Stimulated activated CD4-positive, alpha-beta T cell treated with anti-CD3 and anti-CD28 coated beads, Interleukin-1b, Interleukin-23, amount 100 ng/mL, for 48 hours (primary cell): Measurements from ENCODE around the gene CDC42EP1.
"Not testable (repeated sequence)": the region's sequence is repeated elsewhere in the genome, so short reads cannot be mapped to it uniquely, and the experiment has no call there.

Experiments used
- DNase-seq: peaks from one replicate; pipeline ENCODE4 v3.0.0-alpha.2; 2020

CDC42EP1 gene

DNA sequence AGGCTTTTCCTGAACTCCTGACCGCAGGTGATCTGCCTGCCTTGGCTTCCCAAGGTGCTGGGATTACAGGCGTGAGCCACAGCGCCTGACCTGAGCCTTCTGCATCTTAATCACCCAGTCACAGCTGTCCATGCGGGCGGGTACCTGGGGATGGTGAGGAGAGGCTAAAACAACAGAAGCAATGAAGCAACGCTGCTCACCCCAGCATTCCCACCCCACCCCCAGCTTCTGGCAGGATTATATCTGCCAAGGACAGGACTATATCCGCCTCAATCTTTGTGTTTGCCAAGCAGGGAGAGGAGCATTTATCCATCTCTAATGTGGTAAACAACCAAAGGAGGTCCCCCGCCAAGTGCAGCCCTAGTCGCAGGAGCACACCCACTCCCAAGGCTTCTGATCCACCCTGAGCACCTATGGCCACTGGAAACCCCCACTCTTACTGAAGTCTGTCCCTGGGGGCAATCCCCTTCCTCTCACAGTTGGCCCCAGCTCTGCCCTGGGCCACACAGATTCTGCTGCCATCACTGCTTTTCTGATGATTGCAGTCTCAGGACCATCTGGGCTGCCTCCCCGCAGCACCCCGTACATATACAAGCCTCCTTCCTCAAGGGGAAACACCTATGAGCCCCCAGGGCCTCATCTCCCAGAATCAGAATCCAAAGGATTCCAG, 28.4 kb downstream of the CDC42EP1 start:
- DNase-seq, result no peak

DNA sequence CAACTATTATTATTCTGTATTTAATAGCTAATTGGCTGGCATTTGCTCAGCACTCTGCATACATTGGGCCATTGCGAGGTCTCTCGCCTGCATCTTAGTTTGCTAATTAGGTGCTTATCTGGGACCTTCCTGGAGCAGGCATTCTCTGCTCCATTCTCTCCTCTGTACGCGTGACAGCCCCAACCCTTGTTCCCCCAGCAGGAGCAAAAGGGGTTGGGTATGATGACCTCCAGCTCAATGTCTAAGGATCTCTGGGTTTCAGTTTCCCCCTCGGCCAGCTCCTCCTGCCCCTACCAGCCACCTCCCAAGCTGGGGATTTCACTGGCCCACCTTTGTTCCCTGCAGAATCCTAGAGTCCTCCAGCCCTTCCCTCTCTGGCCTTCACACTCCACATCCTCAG, 29.4 kb downstream of the CDC42EP1 start:
- DNase-seq, result no peak

DNA sequence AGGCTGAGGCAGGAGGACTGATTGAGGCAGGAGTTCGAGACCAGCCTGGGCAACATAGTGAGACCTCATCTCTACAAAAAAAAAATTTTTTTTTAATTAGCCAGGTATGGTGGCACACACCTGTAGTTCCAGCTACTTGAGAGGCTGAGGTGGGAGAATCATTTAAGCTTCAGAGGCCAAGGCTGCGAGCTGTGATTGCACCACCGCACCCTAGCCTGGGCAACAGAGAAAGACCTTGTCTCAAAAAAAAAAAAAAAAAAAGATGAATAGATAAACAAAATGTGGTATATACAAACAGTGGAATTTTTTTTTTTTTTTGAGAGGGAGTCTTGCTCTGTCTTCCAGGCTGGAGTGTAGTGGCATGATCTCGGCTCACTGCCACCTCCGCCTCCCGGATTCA, 30.8 kb downstream of the CDC42EP1 start:
- not testable (repeated sequence) for DNase-seq

DNA sequence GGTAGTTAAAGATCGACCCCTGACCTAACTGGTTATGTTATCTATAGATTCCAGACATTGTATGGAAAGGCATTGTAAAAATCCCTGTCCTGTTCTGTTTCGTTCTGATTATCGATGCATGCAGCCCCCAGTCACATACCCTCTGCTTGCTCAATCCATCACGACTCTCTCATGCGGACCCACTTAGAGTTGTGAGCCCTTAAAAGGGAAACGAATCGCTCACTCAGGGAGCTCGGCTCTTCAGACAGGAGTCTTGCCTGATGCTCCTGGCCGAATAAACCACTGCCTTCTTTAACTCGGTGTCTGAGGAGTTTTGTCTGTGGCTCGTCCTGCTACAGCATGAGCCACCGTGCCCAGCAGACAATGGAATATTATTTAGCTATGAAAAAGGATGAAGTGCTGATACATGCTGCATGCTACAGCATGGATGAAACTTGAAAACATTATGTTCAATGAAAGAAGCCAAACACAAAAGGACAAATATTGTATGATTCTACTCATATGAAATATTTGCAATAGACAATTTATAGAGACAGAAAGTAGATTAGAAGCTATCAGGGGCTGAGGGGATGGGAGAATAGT, 31.6 kb downstream of the CDC42EP1 start:
- no peak for DNase-seq

DNA sequence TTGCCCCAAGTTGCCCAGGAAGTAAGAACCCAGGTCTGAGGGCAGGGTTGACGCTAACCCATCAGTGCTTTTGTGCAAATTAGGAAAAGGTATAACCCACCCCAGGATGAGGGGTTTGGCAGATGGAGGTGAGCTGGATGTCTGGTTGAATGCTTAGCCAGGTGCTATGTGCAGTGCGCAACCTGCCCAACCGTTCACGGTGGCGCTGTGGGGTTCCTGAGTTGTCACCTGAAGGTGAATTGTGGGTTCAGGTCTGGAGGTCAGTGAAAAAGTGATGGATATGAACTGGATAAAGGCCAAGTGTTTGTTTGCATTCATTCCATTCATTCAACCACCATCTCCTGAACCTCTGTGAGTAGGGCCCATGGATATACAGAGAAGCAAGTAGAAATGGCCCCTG, 34.0 kb downstream of the CDC42EP1 start:
- no peak for DNase-seq

DNA sequence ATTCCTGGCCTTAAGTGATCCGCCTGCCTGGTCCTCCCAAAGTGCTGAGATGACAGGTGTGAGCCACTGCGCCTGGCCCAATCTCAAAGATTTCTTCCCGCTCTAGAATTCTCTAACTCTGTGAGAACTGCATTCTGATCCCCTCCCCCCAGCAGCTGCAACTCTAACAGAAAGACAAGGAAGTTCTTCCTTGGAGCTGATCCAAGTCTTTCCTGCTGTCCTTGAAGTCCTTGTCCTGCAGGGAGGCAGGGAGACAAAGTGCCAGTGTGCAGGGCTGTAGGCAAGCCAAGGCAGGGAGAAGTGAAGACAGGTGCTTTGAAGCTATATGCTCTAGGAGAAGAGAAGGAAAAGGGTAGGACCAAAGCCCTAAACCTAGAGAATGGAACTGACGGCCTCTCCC, 38.9 kb downstream of the CDC42EP1 start:
- no peak for DNase-seq

DNA sequence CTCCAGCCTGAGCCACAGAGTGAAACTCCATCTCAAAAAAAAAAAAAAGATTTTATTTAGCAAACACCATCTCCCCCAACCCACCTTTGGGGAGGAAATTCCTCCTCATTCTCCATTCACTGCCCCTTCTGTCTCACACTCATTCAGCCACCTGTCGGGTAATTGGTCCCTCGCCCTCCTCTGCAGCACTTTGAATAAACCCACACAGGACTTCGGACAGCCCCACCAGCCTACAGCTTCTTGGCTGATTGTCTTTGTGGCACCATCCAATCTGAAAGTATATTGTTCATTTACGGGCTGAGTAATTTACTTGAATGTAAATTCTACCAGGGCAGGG, 40.9 kb downstream of the CDC42EP1 start:
- no peak for DNase-seq

DNA sequence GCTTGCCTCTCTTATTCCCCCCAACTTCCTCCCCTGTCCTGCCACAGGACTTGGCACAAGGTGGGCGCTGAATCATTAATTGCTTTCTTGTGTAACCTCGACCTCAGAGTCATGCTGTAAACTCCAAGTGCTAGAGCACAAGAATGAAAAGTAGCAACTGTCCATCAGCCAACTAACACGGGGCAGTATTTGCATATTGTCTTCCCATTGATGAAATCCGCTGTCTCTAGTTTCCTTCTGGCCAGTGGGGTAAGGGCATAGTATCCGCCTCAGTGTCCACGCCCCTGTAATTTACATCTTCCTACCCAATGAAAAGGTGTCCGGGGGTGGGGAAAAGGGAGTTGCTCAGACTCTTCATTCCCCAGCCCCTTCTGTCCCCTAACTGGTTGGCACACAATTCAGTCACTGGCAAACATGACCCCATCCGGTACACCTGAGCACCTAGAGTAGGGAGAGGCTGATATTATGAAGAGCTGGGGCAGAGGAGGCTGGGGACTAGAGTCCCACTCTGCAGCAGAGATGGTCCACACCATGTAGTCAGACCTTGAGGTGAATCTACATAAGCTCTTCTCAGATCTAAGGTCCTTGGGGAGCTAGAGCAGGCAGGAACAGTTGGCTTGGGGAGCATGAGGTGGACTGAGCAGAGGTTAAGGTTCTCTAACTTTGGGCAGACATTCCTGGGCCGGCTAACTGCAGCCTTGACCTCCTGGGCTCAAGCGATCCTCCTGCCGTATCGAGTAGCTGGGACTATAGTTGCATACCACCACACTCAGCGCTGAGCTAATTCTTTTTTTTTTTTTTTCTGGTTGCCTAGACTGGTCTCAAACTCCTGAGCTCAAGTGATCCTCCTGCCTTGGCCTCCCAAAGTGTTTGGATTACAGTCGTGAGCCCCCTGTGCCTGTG, 41.5 kb downstream of the CDC42EP1 start:
- no peak for DNase-seq

DNA sequence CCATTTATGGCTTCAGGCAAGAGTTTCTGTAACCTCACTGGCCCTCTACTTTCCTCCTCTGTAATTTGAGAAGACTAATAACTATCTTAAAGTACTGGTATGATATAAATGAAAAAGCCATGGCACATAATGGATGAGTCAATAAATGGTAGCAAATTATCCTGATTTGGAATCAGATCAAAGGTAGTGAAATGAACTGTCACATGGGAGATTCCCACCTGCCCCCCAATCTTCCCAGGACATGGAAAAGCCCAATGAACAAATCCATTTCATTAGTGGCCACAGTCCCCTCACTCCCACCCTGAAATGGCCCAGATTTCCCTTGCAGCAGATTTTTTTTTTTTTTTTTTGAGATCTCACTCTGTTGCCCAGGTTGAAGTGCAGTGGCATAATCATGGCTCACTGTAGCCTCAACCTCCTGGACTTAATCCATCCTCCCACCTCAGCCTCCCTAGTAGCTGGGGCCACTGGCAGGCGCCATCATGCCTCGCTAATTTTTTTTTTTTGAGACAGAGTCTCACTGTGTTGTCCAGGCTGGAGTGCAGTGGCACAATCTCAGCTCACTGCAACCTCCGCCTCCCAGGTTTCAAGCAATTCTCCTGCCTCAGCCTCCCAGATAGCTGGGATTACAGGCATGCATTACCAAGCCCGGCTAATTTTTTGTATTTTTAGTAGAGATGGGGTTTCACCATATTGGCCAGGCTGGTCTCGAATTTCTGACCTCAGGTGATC, 42.4 kb downstream of the CDC42EP1 start:
- not testable (repeated sequence) for DNase-seq

DNA sequence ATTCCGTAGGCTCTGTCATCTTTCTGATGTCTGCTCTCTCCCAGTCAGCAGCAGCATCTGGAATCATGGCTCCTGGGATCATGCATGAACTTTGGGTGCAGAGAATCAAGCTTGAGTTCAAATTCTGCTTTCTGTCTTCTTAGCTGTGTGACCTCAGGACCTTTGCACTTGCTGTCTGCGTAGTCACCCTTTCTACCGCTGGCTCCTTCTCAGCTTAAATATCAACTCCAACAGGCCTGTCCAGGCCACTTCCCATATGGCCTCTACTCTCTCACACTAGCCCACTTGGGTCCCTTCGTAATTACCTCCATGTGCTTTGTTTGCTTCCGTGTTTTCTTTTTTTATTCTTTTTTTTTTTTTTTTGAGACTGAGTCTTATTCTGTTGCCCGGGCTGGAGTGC, 43.8 kb downstream of the CDC42EP1 start:
- DNase-seq, result no peak

DNA sequence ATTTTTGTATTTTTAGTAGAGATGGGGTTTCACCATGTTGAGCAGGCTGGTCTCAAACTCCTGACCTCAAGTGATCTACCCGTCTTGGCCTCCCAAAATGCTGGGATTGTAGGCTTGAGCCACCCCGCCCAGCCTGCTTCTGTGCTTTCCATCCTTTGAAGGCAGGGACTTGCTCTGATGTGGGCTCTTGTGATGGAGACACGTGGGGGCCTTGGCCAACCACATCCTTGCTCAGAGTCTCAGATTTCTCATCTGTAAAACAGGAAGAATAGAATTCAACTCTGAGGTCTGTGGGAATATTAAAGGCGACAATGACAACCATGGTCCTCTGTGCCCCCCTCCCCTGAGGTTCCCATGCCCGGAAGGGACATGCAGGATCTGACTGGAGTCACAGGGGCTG, 44.6 kb downstream of the CDC42EP1 start:
- DNase-seq, result peak; percentile 31

DNA sequence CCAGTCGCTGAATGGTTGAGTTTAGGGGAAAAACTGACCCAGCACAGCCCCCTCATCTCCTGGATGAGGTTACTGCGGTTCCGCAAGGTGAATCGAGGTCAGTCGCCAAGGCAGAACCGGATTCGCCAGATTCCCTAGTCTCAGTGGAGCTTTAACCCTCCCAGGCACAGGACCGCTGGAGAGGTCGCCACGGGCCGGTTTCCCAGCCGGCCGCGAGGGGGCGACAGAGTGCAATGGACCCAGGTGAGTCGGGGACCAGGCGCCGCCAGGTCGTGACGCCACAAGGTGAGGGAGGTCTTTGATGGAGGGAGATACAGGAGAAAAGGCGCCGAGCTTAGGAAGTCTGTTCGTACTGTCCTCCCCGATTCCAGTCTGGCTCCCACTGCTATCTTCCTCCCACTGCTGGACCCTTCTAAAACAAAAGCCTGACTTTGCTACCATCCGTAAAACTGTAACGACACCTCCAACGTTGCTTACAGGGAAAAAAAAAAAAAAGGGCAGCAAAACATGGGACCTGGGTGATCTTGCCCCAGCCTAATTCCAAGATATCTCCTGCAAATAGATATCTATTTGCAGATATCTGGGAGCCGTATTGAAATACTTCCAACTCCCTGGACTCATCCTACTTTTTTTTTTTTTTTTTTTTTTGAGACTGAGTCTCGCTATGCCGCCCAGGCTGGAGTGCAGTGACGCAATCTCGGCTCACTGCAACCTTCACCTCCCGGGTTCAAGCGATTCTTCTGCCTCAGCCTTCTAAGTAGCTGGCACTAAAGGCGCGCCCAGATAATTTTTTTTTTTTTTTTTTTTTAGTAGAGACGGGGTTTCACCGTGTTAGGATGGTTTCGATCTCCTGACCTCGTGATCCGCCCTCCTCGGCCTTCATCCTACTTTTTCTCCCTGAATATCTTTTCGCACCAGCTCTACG, 47.0 kb downstream of the CDC42EP1 start:
- DNase-seq, result peak; percentile 89

DNA sequence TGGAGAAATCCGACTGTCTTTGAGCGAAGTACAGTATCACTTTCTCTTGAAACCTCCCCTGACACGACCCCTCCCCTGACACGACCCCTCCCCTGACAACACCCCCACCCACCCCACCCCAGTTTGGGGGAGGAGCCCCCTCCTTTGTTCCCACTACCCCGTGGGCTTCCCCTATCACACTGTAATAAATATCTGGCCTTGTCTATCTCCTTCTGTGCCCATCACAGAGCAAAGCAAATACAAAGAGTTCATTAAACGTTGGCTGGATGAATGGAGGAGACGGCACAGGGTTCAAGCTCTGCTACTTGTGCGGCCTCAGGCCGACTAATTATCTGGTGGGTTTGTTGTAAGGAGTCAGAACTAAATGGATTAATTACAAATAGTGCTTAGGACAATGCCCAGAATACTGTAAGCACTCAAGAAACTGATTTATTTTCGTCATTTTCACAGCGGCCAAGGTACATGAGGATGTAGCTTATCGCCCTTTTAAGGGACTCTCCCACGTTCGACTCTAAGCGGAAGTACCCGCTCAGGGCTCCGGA, 47.7 kb downstream of the CDC42EP1 start:
- no peak for DNase-seq

DNA sequence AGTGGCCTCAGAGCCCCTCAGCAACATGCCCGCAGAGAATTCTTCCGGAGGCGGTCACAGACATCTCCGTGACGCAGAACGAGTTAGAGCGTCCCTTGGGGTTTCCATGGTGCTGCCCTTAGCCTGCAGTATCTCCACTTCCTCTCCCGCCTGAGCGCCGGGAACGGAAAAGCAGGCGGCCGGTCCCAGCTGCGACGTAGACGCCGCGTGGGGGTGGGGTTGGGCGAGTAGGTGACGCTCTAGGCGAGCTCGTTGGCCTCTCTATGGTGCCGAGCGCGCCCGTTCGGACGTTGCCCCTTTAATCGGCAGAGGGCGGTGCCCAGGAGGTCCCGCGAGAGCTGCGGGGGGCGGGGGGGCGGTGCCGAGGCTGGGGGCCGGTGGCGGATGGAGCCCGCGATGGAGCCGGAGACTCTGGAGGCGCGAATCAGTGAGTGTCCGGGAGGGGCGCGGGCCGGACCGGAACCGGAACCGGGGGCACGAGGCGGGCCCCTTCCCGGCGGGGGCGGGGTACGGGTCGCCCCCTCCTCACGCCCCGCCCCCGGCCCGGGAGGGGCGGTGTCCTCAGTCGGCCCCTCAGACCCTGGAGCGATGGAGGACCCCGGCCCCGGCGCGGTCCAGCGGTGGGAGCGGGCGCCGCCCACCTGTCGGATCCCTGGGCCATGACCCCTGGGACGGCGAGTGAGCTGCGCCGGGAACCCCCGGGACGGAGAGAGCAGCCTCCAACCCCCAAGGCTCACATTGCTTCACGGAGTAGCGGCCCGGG, 48.4 kb downstream of the CDC42EP1 start, which contains the start of gene GGA1:
TSS of gene GGA1 (plus strand) at position 358 of the 763 bp plus-strand sequence. CDS start at position 385, 27 bp downstream.
- peak; percentile 97 for DNase-seq

DNA sequence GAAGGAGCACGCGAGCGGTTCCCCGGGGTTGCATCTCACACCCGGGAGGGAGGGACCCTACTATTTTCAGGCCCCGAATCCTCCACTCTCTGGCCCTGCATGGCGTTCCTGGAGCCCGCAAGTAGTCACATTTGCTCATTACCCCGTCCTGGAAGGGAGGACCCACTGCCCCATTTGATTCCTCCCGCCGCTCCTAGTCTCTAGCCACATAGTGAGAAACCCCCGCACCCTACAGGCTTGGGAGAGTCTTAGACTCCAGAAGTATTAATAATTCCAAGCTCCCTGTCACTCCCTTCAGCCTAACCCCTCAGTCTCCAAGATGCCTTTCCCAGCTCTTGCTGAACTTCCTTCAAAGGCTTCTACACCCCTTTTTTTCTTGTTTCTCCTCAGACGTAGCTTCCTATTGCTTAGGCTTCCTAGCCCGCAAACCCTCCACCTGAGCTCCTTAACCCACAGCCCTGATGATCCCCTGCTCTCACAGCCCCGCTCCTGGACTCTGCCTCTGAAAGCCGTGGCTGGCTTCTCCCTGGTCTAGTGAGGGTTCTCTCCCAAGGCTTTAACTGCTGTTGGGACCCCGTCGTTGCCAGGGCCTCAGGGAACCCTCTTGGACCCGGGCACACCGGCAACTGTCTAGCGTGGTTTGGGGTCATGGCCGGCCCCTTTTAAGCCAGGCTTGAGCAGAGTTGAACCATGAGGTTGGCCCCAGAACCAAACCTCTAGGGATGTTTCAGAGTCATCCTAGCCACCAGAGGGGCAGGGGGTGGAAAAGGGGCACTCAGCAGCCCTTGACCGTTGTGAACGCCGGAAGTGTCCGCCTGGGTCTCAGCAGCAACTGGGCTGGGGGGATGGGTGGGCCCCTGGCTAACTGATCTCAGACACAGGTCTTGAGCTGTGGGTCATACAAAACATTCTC, 49.2 kb downstream of the CDC42EP1 start:
- DNase-seq, result no peak

DNA sequence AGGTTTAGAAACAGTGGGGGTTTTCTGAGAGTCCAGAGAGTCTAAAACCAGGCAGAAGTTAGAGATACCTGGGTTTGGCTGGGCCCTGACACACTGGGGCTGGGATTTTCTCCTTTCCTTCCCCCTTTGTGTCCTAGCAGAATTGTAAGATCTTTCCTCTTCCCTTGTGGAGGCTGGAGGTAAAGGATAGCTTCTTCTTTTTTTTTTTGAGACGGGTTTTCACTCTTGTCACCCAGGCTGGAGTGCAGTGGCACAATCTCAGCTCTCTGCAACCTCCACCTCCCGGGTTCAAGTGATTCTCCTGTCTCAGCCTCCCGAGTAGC, 49.8 kb downstream of the CDC42EP1 start:
- DNase-seq, result not testable (repeated sequence)

DNA sequence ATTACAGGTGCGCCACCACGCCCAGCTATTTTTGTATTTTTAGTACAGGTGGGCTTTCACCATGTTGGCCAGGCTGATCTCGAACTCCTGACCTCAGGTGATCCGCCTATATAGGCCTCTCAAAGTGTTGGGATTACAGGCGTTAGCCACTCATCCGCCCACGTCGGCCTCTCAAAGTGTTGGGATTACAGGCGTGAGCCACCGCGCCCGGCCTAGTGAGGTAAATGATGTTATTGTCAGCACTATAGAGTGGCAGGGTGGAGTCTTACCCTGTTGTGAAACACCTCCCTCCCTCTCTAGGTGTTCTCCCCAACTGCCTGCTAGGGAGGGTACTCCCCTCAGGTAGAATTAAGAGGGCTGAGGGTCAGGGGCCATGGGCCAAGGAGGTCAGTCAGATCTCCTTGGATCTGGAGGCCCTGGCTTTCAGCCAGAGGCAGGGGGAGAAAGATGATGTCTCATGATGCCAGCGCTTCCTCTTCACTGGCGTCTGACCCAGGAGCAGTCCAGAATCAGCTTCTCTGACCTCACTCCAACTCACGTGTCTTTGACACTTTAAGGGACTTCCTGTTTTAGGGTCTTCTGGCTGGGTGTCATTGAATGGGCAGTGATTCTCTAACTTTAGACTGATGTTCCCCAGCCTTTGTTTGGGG, 50.3 kb downstream of the CDC42EP1 start:
- no peak for DNase-seq

DNA sequence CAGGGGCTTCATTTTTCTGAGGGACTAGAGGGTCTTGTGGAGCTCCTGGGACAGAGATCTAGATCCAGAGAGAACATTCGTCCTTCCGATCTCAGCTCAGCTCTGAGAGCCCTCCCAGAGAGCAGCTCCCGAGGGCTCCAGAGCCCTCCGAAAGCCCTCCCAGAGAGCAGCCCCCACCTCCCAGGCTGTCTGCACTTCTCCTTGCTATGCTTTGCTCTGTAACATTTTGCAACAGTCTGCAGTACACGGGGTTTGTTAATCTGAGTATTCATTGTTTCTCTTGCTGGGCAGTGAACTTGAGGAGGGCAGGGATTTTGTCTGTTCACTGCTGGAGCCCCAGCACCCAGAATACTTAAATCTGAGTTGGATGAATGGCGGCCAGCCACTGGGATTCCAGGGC, 50.9 kb downstream of the CDC42EP1 start:
- no peak for DNase-seq
